HCT116 (cell line): ENCODE results near the gene EXD3. TPM values are rescaled to one million over a fixed set of nuclear protein-coding genes. Genes with fewer than 3 reads are reported as not detected.

Experiments used
- CEBPB ChIP-seq: IDR thresholded peaks from 2 replicates; pipeline ENCODE4 v1.6.1; 2012; ENCODE audit warnings: low read depth
- CTCF ChIP-seq, 3 experiments: fragments of 200-600 bp in 1 of 3; sonication (generic) in 1 of 3; IDR thresholded peaks in 2 of 3; conservative IDR thresholded peaks in 1 of 3; 2 replicates each; pipeline ENCODE4 v1.5.1; 2012 to 2017; ENCODE audit warnings: low read depth in 2 of 3, low read length in 2 of 3, antibody characterized with exemption in 1 of 3, borderline replicate concordance in 1 of 3, control low read depth in 1 of 3, mild to moderate bottlenecking in 1 of 3, mixed read lengths in 1 of 3, mixed run types in 1 of 3, moderate library complexity in 1 of 3; ENCODE audit not compliant: insufficient read depth in 1 of 3
- EZH2 ChIP-seq: fragments of 200-600 bp; sonication (generic); IDR thresholded peaks from 2 replicates; pipeline ENCODE4 v1.6.1; 2017; ENCODE audit warnings: antibody characterized with exemption, mixed run types
- EZH2phosphoT487 ChIP-seq: fragments of 200-600 bp; IDR thresholded peaks from 2 replicates; pipeline ENCODE4 v1.6.1; 2018; ENCODE audit warnings: antibody characterized with exemption, borderline replicate concordance
- RAD21 ChIP-seq: IDR thresholded peaks from 2 replicates; pipeline ENCODE4 v1.6.1; 2012; ENCODE audit warnings: low read depth, mild to moderate bottlenecking
- SIN3A ChIP-seq: IDR thresholded peaks from 2 replicates; pipeline ENCODE4 v1.6.1; 2012; ENCODE audit warnings: low read depth
- SP1 ChIP-seq: IDR thresholded peaks from 2 replicates; pipeline ENCODE4 v1.6.1; 2012; ENCODE audit warnings: low read depth
- SRF ChIP-seq: IDR thresholded peaks from 2 replicates; pipeline ENCODE4 v1.6.1; 2012; ENCODE audit warnings: low read depth
- ZBTB33 ChIP-seq: IDR thresholded peaks from 2 replicates; pipeline ENCODE4 v1.6.1; 2011; ENCODE audit warnings: mild to moderate bottlenecking, low read length, moderate library complexity; ENCODE audit not compliant: insufficient replicate concordance; ENCODE audit errors: extremely low read depth
- ZFX ChIP-seq: fragments of 450-650 bp; IDR thresholded peaks from 2 replicates; pipeline ENCODE4 v1.6.1; 2017
- total RNA-seq: library from RNA; stranded (reverse); gene quantifications from one replicate; pipeline ENCODE4 v1.2.1, GENCODE V29; 2021; ENCODE audit not compliant: unreplicated experiment

EXD3 gene
- total RNA-seq, 1 experiment from 2014 or later, result 25.4 TPM

GRCh38 chr9:137387891-137388560, 34.9 kb downstream of the EXD3 start (continued):
- no peak for TF ChIP-seq ZBTB33
- no peak for TF ChIP-seq RAD21
- no peak for TF ChIP-seq CTCF (IDR thresholded peaks at IDR 0.05 in 2 of 3, conservative IDR thresholded peaks at IDR 0.05 in 1 of 3; ENCODE audit: borderline replicate concordance in 1 of 3, insufficient read depth in 1 of 3, low read depth in 2 of 3, low read length in 2 of 3)
- no peak for TF ChIP-seq SP1
- TF ChIP-seq SRF, result no peak
- TF ChIP-seq ZFX, result no peak
- TF ChIP-seq EZH2phosphoT487, result no peak
- TF ChIP-seq CEBPB, result no peak
- no peak for TF ChIP-seq SIN3A
- TF ChIP-seq EZH2, result no peak
